IMR-90 (cell line): Measurements from ENCODE around the gene ZNF346. TPM values are rescaled to one million over a fixed set of nuclear protein-coding genes. Genes with fewer than 3 reads are reported as not detected.
"Not testable (repeated sequence)": the region's sequence is repeated elsewhere in the genome, so short reads cannot be mapped to it uniquely, and the experiment has no call there.

ENCODE experiments used
- ATAC-seq: fragments of 200-7000 bp; cut with Tn5 transposase; 2 replicates; pipeline ENCODE4 v1.9.1; 2020; ENCODE audit warnings: low read depth, mild to moderate bottlenecking, moderate library complexity
- BruUV-seq: library from RNA; stranded (reverse); fragments of 400-500 nt; replicated peaks from 2 replicates; lab custom pipeline; 2021; lab: Mats Ljungman, UMichigan
- CTCF ChIA-PET: fragments of 300-600 bp; formaldehyde crosslinking; extraction: SDS; loops from one replicate; lab custom pipeline; 2021; ENCODE audit warnings: antibody characterized with exemption; lab: Yijun Ruan, JAX
- POLR2A ChIA-PET: fragments of 300-600 bp; sonication (Branson Sonifier 250); formaldehyde crosslinking; loops from one replicate; lab custom pipeline; 2022; ENCODE audit warnings: antibody characterized with exemption; ENCODE audit not compliant: unreplicated experiment; lab: Charles Lee
- DNase-seq: peaks from one replicate; pipeline ENCODE4 v3.0.0; 2013
- H2AFZ ChIP-seq: replicated peaks from 2 replicates; pipeline ENCODE3; 2013; ENCODE audit warnings: low read length, mild to moderate bottlenecking; ENCODE audit not compliant: poor library complexity
- H2AK5ac ChIP-seq: 2 replicates; pipeline ENCODE4 v1.6.1; 2013; ENCODE audit warnings: low read depth, low read length, inconsistent platforms
- H2AK9ac ChIP-seq: replicated peaks from 2 replicates; pipeline ENCODE3; 2013; ENCODE audit warnings: mild to moderate bottlenecking, low read depth, low read length, moderate library complexity; ENCODE audit not compliant: poor library complexity
- H2BK120ac ChIP-seq: 2 replicates; pipeline ENCODE4 v1.6.1; 2013; ENCODE audit warnings: low read depth, low read length, inconsistent platforms
- H2BK15ac ChIP-seq: 3 replicates; pipeline ENCODE4 v1.6.1; 2013; ENCODE audit warnings: low read depth, low read length, inconsistent platforms
- H2BK20ac ChIP-seq: 2 replicates; pipeline ENCODE4 v1.6.1; 2013; ENCODE audit warnings: low read depth, mild to moderate bottlenecking, inconsistent platforms, low read length, moderate library complexity
- H2BK5ac ChIP-seq: 2 replicates; pipeline ENCODE4 v1.6.1; 2013; ENCODE audit warnings: mild to moderate bottlenecking, low read depth, low read length, inconsistent platforms; ENCODE audit not compliant: poor library complexity, severe bottlenecking
- H3K14ac ChIP-seq: replicated peaks from 2 replicates; pipeline ENCODE4 v1.6.1; 2013; ENCODE audit warnings: low read depth, low read length, inconsistent platforms
- H3K18ac ChIP-seq: 2 replicates; pipeline ENCODE4 v1.6.1; 2013; ENCODE audit warnings: low read depth, low read length, control low read depth
- H3K23ac ChIP-seq: 2 replicates; pipeline ENCODE4 v1.6.1; 2013; ENCODE audit warnings: low read depth, low read length, inconsistent platforms
- H3K27ac ChIP-seq: 2 replicates; pipeline ENCODE4 v1.5.1; 2013; ENCODE audit warnings: mild to moderate bottlenecking, control low read depth, low read length; ENCODE audit not compliant: insufficient read depth
- H3K27me3 ChIP-seq: 2 replicates; pipeline ENCODE4 v1.6.1; 2013; ENCODE audit warnings: low read length; ENCODE audit not compliant: control insufficient read depth, insufficient read depth
- H3K36me3 ChIP-seq: 2 replicates; pipeline ENCODE4 v1.6.1; 2013; ENCODE audit warnings: low read length, mixed read lengths; ENCODE audit not compliant: control insufficient read depth, insufficient read depth
- H3K4ac ChIP-seq: 2 replicates; pipeline ENCODE4 v1.6.1; 2013; ENCODE audit warnings: low read depth, low read length, inconsistent platforms
- H3K4me1 ChIP-seq: 2 replicates; pipeline ENCODE4 v1.6.1; 2013; ENCODE audit warnings: low read length, mixed read lengths; ENCODE audit not compliant: control insufficient read depth, insufficient read depth
- H3K4me2 ChIP-seq: 2 replicates; pipeline ENCODE4 v1.6.1; 2013; ENCODE audit warnings: low read depth, mild to moderate bottlenecking, control low read depth, low read length, moderate library complexity
- H3K4me3 ChIP-seq: 2 replicates; pipeline ENCODE4 v1.5.1; 2013; ENCODE audit warnings: low read depth, mild to moderate bottlenecking, control low read depth, low read length, moderate library complexity; ENCODE audit not compliant: insufficient read depth
- H3K56ac ChIP-seq: 2 replicates; pipeline ENCODE4 v1.6.1; 2013; ENCODE audit warnings: low read length, inconsistent platforms; ENCODE audit not compliant: insufficient read depth; ENCODE audit errors: extremely low read depth
- H3K79me1 ChIP-seq, 2 experiments: 2 replicates each; pipeline ENCODE4 v1.6.1; 2013; ENCODE audit warnings: low read length in 2 of 2, inconsistent platforms in 1 of 2, low read depth in 1 of 2
- H3K9ac ChIP-seq: 2 replicates; pipeline ENCODE4 v1.6.1; 2013; ENCODE audit warnings: low read depth, low read length, control low read depth
- H3K9me1 ChIP-seq: 2 replicates; pipeline ENCODE4 v1.6.1; 2013; ENCODE audit warnings: low read length, inconsistent platforms; ENCODE audit not compliant: insufficient read depth
- H3K9me3 ChIP-seq: 2 replicates; pipeline ENCODE4 v1.6.1; 2013; ENCODE audit warnings: low read length; ENCODE audit not compliant: control insufficient read depth, insufficient read depth
- H4K20me1 ChIP-seq: 2 replicates; pipeline ENCODE4 v1.6.1; 2013; ENCODE audit warnings: low read length, inconsistent platforms; ENCODE audit not compliant: insufficient read depth
- H4K5ac ChIP-seq: 2 replicates; pipeline ENCODE4 v1.6.1; 2013; ENCODE audit warnings: mild to moderate bottlenecking, low read depth, low read length, control low read depth
- H4K8ac ChIP-seq, 2 experiments: 2 replicates each; pipeline ENCODE4 v1.6.1; 2013; ENCODE audit warnings: low read depth in 2 of 2, low read length in 2 of 2, control low read depth in 1 of 2, inconsistent platforms in 1 of 2
- H4K91ac ChIP-seq: 2 replicates; pipeline ENCODE4 v1.6.1; 2013; ENCODE audit warnings: low read depth, low read length, inconsistent platforms; ENCODE audit not compliant: insufficient read depth
- WGBS, 2 experiments: methylation state at CpG; one replicate each; pipeline versions ENCODE4 v1.1.5 to v1.1.7; 2013; ENCODE audit warnings: missing lambda C conversion rate in 2 of 2; ENCODE audit not compliant: insufficient read length in 1 of 2; ENCODE audit errors: extremely low coverage in 2 of 2; 5-methylcytosine and 5-hydroxymethylcytosine counted together
- dilution Hi-C: fragments of 300-500 bp; cut with HindIII; formaldehyde crosslinking; loops from one replicate; pipeline ENCODE4 v1.14.3; 2018; ENCODE audit warnings: low sequenced_read_pairs; ENCODE audit not compliant: unreplicated experiment
- in situ Hi-C: fragments of 300-500 bp; cut with MboI; formaldehyde crosslinking; loops from 3 replicates; pipeline ENCODE4 v1.14.3; 2019; ENCODE audit warnings: low sequenced_read_pairs, inconsistent platforms, mixed read lengths
- intact Hi-C: fragments of 100-400 bp; cut with micrococcal nuclease; formaldehyde crosslinking; loops from 2 replicates; pipeline ENCODE4 v1.10.0; 2022
- polyA plus RNA-seq, 3 experiments: library from polyadenylated mRNA; depleted of rRNA; stranded (reverse); fragments of >200 nt; gene quantifications; 2 replicates each; pipeline ENCODE4 v1.2.3, GENCODE V29; 2012; ENCODE audit warnings: low replicate concordance in 1 of 3
- total RNA-seq: library from RNA; depleted of rRNA; stranded (reverse); fragments of >200 nt; gene quantifications from 2 replicates; pipeline ENCODE4 v1.2.3, GENCODE V29; 2012

ZNF346 gene
- total and polyA plus RNA-seq, 2 of the 4 experiments (the other 2 are of a cell fraction) = 15.1 to 17.0 TPM

DNA sequence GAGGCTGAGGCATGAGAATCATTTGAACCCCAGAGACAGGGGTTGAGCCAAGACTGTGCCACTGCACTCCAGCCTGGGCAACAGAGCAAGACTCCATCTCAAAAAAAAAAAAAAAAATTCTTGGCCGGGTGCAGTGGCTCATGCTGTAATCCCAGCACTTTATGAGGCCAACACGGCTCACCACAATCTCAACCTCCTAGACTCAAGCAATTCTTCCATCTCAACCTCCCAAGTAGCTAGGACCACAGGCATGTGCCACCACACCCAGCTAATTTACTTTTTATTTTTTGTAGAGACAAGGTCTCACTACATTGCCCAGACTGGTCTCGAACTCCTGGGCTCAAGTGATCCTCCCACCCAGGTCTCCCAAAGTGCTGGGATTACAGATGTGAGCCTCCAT is 29.4 kb upstream of the ZNF346 start:
- in situ Hi-C loops, H3K27ac ChIP-seq, H2BK15ac ChIP-seq, BruUV-seq, H3K4me3 ChIP-seq, H4K8ac ChIP-seq, H3K14ac ChIP-seq, H2AFZ ChIP-seq, H4K5ac ChIP-seq, H3K4me2 ChIP-seq, H4K91ac ChIP-seq, H2BK120ac ChIP-seq, H3K9me3 ChIP-seq, H2AK9ac ChIP-seq, CTCF ChIA-PET, H2AK5ac ChIP-seq, POLR2A ChIA-PET, H3K56ac ChIP-seq, H3K18ac ChIP-seq, ATAC-seq, H3K27me3 ChIP-seq, H2BK5ac ChIP-seq, H3K23ac ChIP-seq, dilution Hi-C loops, H3K9ac ChIP-seq, DNase-seq, H3K4ac ChIP-seq, H3K36me3 ChIP-seq, intact Hi-C loops, H2BK20ac ChIP-seq: not testable (repeated sequence)
- H4K20me1 ChIP-seq = peaks cover 72% of the 10 kb centered on the region
- no CpG with 5 or more reads among the region's 3 CpGs for WGBS, 2 experiments
- H3K4me1 ChIP-seq = peaks cover 10% of the 10 kb centered on the region
- peaks cover 15 to 64% of the 10 kb centered on the region in 2 experiments for H3K79me1 ChIP-seq
- H3K9me1 ChIP-seq = peaks cover 12% of the 10 kb centered on the region
